Upper lobe of left lung (tissue), 4 donors: ENCODE data around the gene HABP4.

ENCODE experiments used
- CTCF ChIP-seq, 6 experiments: fragments of 450-650 bp in 4 of 6; fragments of 200-600 bp in 2 of 6; sonication (generic) in 2 of 6; IDR thresholded peaks; one replicate each; pipeline ENCODE4 v1.5.1; 2016 to 2019; ENCODE audit warnings: antibody characterized with exemption in 6 of 6
- EP300 ChIP-seq, 4 donors: sonication (generic); formaldehyde crosslinking; IDR thresholded peaks; one replicate each; pipeline ENCODE4 v1.5.1; 2017; ENCODE audit warnings: antibody characterized with exemption in 4 of 4, control low read depth in 2 of 4
- POLR2A ChIP-seq, 4 donors: fragments of 450-650 bp; IDR thresholded peaks; one replicate each; pipeline ENCODE4 v1.5.1; 2016 to 2017; ENCODE audit warnings: antibody characterized with exemption in 4 of 4, mild to moderate bottlenecking in 2 of 4

GRCh38 chr9:96493757-96494156, 43.8 kb downstream of the HABP4 start:
- TF ChIP-seq CTCF (IDR thresholded peaks at IDR 0.05), result no peak
- no peak for TF ChIP-seq POLR2A (IDR thresholded peaks at IDR 0.05)
- no peak for TF ChIP-seq EP300 (IDR thresholded peaks at IDR 0.05)
